GM12865 (cell line): Measurements from ENCODE around the gene FGF19.

Source experiments
- DNase-seq: peaks from one replicate; pipeline ENCODE4 v3.0.0; 2010; ENCODE audit warnings: low read depth
- H3K4me3 ChIP-seq: 2 replicates; pipeline ENCODE4 v1.5.1; 2011; ENCODE audit warnings: mild to moderate bottlenecking, low read depth, low read length, control low read depth
- CTCF ChIP-seq: IDR thresholded peaks from 2 replicates; pipeline ENCODE4 v1.5.1; 2011; ENCODE audit warnings: low read length, control low read depth, low read depth, inconsistent platforms; ENCODE audit not compliant: insufficient read depth; ENCODE audit errors: missing control alignments

The FGF19 gene

GRCh38 chr11:69660001-69660500 lies 43.8 kb downstream of the FGF19 start:
- no peak overlapping the region for H3K4me3 ChIP-seq
- TF ChIP-seq CTCF, result no peak
- DNase-seq, result no peak

- no peak for DNase-seq
- no peak for TF ChIP-seq CTCF
- H3K4me3 ChIP-seq, result no peak overlapping the region
These were observed 44.2 kb downstream of the FGF19 start for GRCh38 chr11:69659591-69659990.

- DNase-seq, result no peak
- no peak overlapping the region for H3K4me3 ChIP-seq
- no peak for TF ChIP-seq CTCF
These were observed 45.0 kb downstream of the FGF19 start for GRCh38 chr11:69658626-69659450.

- TF ChIP-seq CTCF, result no peak
- no peak for DNase-seq
- no peak overlapping the region for H3K4me3 ChIP-seq
These were observed 45.8 kb downstream of the FGF19 start for GRCh38 chr11:69657911-69658625.

GRCh38 chr11:69657456-69657910 lies 46.3 kb downstream of the FGF19 start:
- TF ChIP-seq CTCF, result no peak
- H3K4me3 ChIP-seq, result no peak overlapping the region
- DNase-seq, result no peak

- no peak overlapping the region for H3K4me3 ChIP-seq
- no peak for DNase-seq
- no peak for TF ChIP-seq CTCF
These were observed 47.0 kb downstream of the FGF19 start for GRCh38 chr11:69656536-69657455.
